ACHN (cell line): ENCODE data around the gene GPC5.
"Not testable (repeated sequence)": the region's sequence is repeated elsewhere in the genome, so short reads cannot be mapped to it uniquely, and the experiment has no call there.

Experiments
- DNase-seq: peaks from one replicate; pipeline ENCODE4 v3.0.0-alpha.2; 2015
- in situ Hi-C: cut with HindIII; loops from 2 replicates; pipeline ENCODE4 v1.10.0; 2017; ENCODE audit warnings: low sequenced_read_pairs, low pct_ligation_motif_present, low pct_unique_long_range_greater_than_20kb

GPC5 gene

GRCh38 chr13:91773591-91774227, 375.3 kb downstream of the GPC5 start:
- DNase-seq = no peak
- in situ Hi-C loops = no loop called here

DNA sequence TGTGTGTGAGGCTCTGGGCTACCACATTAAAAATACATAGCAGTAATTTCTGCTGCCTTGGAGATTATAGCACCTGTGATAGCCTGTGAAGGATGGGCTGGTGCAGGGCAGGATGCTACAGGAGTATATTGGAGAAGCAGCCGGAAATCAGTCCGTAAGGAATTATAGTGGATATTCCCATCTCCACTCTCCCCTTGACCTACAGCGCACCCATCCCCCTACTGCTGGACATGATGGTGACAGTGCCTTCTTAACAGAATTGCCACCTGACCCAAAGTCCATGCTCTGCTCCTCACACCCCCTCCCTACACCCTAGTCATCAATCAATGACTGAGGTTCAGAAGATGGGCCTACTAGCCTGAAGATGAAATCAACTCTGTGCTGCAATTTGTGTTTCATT, 376.0 kb downstream of the GPC5 start:
- in situ Hi-C loops = no loop called here
- no peak for DNase-seq

DNA sequence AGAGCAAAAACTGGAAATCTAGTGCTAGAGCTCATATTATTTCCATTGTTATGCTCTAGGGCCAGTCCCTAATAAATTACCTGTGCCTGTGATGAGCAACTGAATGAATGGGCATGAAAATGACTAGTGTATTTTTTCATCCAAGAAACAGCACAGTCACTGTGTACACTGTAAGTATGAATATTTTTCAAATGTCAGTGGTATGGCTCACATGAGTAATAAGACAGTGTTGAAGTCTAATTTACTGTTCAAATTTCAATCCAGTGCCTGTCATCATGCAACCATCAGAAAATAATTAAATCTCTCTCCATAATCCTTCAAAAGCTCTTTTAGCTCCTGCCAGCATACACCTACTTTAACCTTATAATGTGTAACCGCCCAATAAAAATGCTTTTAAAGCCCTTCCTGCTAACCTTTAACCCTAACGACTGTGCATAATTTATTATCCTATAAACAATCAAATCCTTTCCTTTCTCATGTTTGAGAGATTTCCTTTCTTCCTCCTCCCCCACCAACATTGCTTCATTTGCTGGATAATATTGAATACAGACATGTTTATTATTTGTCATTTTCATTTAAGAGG, 378.3 kb downstream of the GPC5 start:
- in situ Hi-C loops = no loop called here
- no peak for DNase-seq

DNA sequence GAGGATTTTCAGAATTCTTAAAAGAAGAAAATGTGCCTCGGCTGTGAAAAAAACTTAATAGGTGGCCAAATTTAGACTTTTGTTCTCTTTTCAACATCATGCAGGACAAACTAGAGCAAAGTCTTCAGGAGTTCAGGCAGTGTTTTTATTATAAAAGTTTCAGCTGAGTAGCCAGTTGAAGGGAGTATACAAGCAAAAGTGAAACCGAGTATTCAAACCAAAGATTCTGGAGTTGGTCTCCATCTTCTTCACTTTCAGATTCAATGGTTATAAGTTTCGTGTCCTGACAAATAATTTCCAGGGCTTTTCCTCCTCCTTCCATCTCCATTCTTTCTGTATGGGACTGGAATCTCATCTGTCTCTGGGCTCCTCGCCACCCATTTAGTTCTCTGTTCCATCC, 379.7 kb downstream of the GPC5 start:
- in situ Hi-C loops = no loop called here
- no peak for DNase-seq

DNA sequence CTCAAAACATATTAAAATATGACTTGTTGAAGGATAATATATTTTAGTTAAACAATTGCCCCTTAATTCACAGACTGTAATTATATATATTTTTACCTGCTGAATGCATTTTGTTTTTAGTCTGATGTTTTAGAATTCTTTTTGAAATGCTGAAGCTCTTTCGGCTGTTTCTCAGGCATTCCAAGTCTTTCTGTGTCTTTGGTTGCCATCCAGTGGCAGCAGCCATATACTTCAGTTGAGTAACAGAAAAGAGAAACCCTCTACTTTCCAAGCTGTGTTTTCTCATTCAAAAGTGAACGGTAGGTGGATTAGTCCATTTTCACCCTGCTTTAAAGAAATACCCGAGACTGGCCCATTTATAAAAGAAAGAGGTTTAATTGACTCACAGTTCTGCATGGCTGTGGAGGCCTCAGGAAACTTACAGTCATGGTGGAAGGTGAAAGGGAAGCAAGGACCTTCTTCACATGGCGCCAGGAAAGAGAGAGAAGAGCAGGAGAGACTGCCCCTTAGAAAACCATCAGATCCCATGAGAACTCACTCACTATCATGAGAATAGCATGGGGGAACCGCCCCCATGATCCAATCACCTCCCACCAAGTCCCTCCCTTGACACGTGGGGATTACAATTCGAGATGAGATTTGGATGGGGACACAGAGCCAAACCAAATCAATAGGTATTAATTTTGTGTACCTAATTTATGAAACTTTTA, 383.7 kb downstream of the GPC5 start:
- peak; percentile 29 for DNase-seq

DNA sequence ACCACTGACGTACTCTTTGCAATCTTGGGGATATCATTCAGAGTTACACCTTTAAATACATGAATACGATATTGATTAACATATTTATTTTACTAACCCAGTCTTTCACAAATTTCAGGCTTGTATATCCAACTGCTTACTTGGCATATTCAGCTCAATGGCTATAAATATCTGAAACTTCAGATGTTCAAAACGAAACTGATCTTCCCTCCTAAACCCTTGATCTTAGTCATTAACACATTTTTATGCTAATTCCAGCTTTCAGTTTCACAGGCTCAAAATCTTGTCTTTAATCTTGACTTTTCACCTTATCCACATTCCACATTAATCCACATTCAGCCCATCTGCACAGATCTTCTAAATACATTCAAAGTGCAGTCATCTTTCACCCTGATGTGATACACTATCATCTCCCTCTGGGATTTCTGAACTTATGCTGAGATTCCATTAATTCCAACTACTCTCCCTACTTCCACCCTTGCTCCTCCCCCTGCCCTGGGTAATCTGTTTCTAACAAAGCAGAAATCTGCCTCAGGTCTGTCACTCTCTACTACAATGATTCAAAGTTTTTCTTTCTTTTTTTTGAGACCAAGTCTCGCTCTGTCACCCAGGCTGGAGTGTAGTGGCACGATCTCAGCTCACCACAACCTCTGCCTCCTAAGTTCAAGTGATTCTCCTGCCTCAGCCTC, 387.2 kb downstream of the GPC5 start:
- DNase-seq = no peak
- in situ Hi-C loops = no loop called here

More for the DNA sequence above, 383.7 kb downstream of the GPC5 start:
- in situ Hi-C loops = not testable (repeated sequence)

DNA sequence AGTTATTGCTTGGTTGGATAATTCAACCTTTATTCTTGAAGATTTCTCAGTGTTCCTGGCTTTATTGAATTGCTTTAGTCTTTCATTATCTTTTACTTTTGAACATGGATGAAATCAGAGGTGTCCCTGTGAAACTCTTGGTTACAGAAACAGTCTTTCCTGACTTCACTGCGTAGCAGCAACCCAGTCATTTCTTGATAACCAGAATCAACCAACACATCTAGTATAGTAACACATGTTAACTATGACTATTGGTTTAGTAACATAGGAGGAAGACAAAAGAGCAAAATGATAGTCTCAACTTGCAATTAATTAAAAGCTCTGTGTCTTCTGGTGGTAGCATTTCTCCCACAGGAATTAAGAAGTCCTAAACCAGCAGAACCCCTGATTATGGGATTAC, 393.6 kb downstream of the GPC5 start:
- in situ Hi-C loops = no loop called here
- no peak for DNase-seq

DNA sequence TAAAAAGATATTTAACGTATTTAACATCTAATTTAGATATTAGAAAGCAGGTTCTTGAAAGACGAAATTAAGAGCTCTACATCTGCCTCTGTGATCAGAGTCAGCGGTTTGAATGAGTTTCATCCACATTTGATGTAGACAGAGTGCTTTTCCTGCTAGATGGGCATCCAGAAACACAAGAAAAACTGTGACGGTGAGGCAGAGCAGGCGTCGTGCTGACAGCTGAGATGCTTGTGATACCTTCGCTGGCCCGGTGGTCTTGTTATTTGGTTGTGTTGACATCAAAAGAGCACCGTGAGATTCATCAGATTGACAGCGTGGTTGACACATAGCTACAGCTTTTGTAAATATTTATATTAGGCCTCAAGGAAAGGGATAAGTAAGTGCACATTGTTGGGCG, 399.1 kb downstream of the GPC5 start:
- DNase-seq = no peak
- in situ Hi-C loops = no loop called here

GRCh38 chr13:91798338-91798737, 399.9 kb downstream of the GPC5 start:
- in situ Hi-C loops, DNase-seq: not testable (repeated sequence)

GRCh38 chr13:91801772-91802171, 403.4 kb downstream of the GPC5 start:
- in situ Hi-C loops, DNase-seq: not testable (repeated sequence)

GRCh38 chr13:91802957-91803356, 404.5 kb downstream of the GPC5 start:
- in situ Hi-C loops = no loop called here
- DNase-seq = no peak

GRCh38 chr13:91804724-91805123, 406.3 kb downstream of the GPC5 start:
- in situ Hi-C loops = no loop called here
- DNase-seq = no peak

DNA sequence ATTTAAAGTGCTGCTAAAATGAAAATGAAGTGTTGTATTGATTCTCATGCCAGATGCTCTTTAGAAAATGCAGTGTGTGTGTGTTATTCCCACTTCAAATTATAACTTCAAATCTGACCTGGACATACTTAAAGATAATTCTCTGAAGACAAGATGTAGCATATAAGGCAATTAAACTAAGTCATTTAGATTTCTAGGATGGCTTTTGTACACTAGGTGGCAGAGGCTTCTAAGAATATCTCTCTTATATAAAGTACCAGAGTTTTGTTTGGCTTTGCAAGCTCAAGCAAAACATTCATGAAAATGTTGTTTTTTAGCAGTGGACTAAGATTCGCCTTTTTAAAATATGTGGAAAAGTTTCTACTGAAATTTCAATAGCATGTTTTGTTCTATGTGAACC, 407.2 kb downstream of the GPC5 start:
- DNase-seq = no peak
- in situ Hi-C loops = no loop called here

DNA sequence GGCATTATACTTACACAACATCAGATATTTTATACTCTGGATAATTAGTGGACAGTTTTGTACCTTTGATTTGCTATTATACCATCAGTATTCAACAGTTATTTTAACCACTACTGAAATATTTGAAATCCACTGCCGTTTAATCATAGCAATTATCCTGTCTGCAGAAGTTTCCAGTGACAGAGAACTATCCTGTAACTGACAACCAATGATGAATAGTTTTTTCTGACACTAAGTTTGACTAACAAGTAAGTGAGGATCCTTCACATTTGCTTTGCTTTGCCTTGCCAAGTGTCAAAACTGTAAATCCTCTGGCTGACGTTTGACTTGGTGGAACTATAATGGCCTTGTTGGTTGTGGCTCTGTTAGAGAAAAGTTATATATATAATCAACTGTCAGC, 410.7 kb downstream of the GPC5 start:
- in situ Hi-C loops = no loop called here
- DNase-seq = no peak

GRCh38 chr13:91813253-91813652, 414.8 kb downstream of the GPC5 start:
- no peak for DNase-seq
- in situ Hi-C loops = no loop called here

GRCh38 chr13:91816263-91816807, 417.9 kb downstream of the GPC5 start:
- no peak for DNase-seq
- in situ Hi-C loops = no loop called here

- peak; percentile 21 for DNase-seq
- in situ Hi-C loops = no loop called here
These were observed 418.8 kb downstream of the GPC5 start for GRCh38 chr13:91817250-91817649.

DNA sequence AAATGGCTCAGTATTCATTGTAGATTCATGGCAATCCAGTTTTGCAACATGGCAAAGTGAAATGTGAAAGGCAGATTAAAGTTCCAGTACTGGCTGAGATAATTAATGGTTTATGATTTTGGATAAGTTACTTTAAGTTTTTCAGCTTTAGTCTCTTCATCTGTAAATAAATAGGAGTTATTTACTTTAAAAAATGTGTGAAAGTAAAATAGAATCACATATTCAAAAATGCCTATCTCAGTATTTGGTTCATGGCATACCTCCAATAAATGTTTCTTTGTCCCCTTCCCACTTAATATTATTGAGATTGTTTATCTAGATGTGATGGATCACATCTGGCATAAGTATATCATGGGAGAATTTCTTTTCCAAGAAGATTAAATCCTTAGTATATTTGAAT, 426.0 kb downstream of the GPC5 start:
- in situ Hi-C loops = no loop called here
- no peak for DNase-seq

DNA sequence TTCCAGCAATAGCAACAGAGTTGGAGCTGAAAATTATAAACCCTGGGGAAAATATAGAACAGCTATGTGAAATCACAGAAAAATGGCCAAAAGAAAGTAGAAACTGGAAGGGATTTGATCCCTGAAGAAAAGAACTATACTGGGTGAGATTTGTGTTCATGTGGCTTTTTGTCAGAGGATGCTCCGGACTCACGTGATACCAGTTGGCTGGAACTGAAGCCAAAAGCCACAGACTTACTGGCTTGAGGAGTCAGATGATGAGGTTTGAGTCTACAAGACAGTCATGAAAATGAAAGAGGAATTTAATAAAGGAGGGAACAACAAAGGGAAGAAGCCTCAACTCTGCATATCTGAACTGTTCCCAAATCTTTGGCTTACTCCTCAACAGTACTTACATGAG, 427.1 kb downstream of the GPC5 start:
- DNase-seq = no peak
- in situ Hi-C loops = no loop called here
